EH (cell line): ENCODE data around the gene EDEM1.
A peak's percentile ranks its signal among the peaks of the same experiment; 100 is the strongest.

ENCODE experiments used
- DNase-seq: peaks from one replicate; pipeline ENCODE4 v3.0.0-alpha.2; 2015; ENCODE audit warnings: low read depth

EDEM1 gene

DNA sequence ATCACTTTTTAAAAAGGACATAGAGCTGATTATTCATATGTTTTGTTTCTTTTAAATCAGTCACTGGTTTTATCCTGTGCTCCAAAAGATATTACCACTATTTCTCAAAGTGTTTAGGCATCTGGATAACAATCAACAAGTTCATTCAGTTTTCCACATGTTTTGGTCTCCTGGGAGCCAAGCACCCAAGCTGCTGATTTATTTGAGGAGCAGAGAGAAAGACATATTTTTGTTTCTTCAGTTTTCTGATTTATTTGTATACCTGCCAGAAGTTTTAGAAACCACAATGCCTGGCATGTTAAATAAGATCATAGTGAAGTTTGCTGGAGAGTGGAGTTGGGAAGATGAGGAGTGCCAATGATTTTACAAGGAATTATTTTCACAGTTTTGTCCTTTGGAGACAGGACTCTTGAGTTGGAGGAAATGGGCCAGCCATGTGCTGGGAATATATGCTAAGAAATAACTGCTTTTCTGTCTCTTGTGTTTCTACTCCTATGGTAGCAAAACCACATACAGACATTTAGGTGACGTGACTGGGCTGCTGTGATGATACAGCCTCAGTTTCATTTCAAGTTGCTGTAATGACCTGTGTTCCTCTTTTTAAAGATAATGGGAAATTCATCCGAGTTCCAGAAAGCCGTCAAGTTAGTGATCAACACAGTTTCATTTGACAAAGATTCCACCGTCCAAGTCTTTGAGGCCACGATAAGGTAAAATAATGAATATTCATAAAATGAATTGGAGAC, 11.7 kb downstream of the EDEM1 start:
- DNase-seq, result no peak

DNA sequence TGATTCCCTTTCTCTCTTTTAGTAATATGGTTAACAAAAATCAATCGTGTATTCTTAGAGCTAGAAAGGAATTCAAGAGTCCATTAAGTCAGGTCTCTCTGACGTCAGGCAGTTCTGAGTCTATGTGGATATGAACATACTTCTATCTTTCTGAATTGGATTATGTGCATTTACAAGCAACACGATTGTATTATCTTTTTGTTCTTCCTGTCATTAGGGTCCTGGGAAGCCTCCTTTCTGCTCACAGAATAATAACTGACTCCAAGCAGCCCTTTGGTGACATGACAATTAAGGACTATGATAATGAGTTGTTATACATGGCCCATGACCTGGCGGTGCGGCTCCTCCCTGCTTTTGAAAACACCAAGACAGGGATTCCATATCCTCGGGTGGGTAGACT, 14.0 kb downstream of the EDEM1 start:
- no peak for DNase-seq

DNA sequence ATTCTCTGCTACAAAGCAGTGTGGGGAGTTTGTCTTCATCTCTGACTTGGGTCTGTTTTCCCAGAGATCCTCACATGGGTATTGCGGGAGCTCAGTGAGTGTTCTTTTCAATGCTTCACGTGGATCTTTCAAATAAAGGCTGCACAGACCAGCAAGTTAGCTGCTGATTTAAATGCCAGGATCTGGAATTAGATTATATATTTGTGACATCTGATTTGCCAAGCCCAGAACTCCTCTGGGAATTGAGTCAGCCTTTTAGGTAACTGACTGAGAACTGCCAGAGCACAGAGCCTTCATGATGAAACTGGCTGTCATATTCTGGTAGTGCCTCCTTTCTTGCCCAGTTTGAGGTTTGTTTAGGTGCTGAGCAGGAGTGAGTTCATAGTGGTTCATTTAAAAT, 14.7 kb downstream of the EDEM1 start:
- DNase-seq, result no peak

DNA sequence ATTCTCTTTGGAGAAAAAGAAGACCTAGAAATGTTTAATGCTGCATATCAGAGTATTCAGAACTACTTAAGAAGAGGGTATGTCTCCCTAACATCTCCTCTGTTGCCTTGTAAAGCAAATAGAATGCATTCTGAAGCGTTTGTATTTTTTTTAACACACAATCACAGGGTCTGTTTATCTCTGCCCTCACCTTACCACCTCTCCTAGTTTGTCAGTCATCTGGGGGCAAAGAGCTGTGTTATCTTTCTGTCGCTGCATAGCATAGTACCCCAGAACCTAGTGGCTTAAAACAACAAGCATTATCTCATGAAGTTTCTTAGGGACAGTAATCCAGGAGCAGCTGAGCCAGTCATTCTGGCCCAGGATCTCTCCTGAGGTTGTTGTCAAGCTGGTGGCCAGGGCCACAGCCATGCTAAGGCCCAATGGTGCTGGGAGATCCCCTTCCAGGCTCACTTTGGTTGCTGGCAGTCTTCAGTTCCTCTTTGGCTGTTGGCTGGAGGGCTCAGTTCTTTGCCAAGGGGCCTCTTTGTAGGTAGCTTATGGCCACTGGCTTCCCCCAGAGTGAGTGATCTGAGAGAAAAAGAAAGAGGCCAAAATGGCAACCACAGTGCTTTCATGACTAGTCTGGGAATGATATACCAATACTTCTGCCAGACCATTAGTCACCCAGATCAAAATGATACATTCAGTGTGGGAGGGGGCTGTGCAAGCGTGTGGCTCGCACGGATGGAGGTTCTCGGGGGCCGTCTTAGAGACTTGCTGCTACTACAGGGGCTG, 17.8 kb downstream of the EDEM1 start:
- DNase-seq, result no peak

DNA sequence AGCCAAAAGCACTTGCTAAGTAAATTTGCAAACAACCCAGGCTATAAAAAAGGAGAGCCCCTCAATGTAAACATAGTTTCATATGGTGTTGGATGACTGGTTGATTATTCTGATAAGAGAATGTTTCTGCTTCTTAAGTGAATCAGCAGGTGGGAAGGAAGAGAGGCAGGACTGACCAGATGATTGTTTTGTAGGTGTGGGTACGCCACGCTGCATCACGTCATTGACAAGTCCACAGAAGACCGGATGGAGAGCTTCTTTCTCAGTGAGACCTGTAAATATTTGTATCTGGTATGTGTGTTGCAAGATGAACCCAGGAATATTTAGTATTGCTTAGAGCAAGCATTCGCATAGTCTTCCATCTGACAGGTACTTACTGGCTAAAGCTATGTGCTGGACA, 23.4 kb downstream of the EDEM1 start:
- DNase-seq, result no peak

DNA sequence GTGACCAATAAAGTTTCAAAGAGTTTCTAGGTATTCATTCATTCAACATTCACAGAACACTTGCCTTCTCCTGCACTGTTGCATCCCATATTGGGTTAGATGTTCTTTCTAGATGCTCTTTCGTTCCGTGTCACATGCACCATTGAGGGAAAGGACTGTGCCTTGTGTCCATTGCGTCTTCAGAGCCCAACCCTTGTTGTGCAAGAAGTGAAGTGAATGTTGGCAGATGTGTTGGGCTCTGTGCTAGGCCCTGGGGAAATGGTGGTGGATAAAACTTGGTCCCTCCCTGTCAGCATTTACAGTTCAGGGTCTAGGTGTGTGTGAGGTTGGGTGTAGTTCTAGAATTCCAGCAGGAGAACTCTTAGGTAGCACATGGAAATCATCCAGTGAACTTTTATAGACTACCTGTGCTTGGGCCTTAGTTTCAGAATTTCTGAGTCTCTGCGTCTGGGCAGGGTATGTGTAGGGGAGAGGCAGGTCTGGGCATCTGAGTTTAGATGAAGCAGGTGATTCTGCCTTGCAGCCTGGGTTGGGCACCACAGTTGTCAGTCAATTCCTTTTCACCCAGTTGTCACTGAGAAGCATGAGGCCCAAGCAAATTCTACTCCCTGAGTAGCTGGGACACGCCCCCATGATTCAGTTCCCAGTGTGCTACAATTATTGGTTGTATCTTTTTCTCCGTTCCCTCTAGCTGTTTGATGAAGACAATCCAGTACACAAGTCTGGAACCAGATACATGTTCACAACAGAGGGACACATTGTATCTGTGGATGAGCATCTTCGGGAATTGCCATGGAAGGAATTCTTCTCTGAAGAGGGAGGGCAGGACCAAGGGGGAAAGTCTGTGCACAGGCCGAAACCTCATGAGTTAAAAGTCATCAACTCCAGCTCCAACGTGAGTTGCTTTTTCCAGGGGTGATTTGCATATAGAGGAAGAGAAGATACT, 25.4 kb downstream of the EDEM1 start:
- no peak for DNase-seq

DNA sequence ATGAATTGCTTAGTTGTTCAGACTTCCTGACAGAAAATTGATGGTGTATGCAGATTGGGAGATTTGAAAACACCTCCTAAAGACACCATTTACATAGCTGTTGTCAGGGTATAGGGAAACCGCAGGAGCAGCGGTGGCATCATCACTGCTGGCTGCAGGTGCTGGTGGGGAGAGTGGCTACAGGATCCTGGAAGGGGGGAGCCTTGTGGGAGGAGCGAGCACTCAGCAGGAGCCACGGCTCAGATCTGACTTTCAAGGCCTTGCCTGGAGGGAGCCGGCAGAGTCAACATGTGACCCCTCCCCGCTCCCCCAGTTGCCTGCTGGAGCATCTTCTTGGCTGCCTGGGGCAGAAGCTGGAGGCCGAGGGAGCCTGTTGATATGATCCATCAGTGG, 26.1 kb downstream of the EDEM1 start:
- DNase-seq, result no peak

DNA sequence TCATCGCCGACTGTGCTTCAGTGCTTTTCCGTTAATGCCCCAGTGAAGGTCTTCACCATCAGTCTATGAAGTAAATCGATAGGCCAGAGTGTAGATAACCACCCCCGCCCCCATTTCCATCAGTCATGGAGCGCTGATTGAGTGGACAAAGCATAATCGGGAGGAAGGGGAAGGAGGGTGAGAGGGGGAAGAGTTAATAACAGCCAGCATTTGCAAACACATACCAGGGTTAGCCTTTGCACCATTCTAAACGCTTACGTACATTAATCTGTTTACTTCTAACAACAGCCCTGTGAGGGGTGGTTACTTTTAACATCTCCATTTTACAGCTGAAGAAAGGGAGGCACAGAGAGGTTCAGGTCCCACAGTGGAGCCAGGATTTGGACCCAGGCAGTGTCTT, 26.8 kb downstream of the EDEM1 start:
- DNase-seq, result no peak

DNA sequence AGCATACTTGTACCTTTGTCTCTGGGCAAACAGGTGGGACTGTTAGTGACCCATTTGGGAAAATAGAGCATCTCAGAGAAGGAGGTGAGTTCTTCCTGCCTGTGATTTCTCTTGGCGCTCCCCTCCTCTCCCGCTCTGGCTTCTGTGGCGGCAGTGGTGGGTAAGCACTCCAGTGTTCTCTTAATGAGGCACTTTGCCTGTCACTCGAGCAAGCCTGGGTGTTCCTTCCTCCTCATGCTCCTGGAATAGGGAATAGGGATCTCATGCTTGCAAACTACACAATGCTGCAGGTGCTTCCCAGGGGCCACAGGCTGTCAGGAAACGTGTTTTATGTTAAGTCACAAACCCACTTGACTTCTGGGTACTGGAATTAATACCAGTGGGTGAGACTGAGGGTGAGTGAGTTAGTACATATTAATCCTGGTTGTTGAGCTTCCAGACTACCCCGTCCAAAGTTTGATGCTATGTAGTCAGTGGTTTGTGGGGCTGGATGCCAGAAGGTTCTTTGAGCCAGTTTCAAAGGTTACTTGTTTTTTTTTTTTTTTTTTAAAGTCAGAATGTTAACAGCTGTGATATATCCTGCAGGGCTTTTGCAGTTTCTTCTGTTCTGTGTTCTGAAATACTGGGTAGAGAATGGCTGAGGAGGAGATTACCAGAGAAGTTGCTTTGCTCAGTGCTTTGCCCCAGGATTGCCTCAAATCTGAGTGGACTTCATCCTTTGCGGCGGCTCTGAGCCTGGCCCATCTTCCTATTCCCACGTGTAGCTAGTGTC, 30.5 kb downstream of the EDEM1 start:
- no peak for DNase-seq

DNA sequence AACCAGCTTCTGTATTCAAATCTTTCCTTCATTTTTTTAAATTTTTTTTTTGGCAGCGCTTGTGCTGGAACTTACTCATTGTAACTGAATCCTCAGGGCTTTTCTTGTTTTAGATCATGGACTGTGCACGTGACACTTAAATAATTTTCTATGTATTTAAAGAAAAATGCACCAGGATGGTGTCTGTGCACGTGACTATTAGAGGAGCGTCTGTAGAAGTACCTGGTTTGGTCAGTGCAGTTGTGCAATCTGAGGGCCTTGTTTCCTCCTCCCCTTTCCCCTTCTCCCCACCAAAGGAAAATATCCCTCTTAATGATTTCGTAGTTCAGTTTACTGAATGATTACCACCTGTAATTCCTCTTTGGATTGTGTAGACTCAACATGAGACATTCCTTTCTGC, 31.3 kb downstream of the EDEM1 start:
- no peak for DNase-seq

DNA sequence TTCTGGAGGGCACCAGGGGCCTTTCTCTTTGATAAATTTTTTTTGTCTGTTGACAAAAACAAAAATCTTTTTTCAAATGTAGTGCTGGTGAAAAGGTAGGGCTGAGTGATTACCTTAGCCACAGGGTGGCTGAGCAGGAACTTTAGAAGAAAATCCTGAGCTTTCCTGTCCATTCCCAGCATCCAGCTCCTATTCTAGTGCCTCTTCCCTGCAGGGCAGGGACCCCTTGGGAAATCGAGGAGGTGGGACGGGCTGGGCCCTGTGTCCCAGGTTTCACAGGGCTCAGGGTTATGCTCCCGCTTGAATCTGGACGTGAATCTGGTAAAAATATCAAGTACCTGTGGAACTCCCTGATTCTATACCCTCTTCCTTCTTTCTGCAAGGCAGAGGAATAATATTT, 31.7 kb downstream of the EDEM1 start:
- DNase-seq, result no peak

DNA sequence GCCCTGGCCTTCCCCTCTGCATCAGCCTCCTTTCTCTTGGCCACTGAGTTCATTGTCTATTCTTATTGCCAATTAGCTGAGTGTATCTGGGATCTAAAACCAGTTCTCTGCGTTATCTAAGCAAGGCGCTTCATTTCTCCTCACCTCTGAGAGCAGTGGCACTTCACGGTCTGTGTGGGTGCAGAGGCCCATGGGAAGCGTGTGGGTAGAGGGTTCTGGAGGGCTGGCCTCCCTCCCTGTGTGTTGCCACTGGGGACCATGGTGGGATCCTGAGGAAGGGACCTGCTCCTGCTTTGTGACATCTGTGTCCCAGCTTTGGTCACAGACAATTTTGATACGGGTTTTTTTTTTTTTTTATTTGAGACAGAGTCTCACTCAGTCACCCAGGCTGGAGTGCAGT, 32.7 kb downstream of the EDEM1 start:
- DNase-seq, result no peak

DNA sequence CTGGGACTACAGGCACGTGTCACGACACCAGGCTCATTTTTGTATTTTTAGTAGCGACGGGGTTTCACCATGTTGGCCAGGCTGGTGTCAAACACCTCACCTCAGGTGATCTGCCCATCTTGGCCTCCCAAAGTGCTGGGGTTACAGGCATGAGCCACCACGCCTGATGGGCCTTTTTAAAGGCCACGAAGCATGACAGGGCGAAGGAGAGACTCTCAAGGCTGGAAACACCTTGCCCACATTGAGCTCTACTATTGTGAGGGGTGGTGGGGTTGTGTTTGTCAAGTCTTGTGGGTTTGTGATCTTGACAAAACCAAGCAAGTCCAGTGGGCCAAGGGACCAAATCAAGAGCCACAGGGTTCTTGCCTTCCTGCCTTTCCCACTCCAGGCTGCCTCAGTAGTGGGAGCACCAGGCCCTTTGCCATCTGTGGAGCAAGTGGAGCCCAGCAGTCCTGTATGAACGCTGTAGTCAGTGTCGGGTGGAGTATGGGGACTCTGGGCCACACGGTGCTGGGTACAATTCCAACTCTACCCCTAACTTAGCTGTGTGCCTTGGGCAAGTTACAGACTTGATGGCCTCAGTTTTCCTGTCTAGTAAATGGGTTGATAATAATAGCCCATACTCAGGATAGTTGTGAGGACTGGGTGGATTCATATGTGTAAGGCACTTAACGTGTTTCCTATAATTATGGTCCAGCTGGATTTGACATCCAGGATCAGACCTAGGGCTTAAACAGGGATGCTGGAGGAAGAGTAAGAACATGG, 33.3 kb downstream of the EDEM1 start:
- DNase-seq, result no peak

DNA sequence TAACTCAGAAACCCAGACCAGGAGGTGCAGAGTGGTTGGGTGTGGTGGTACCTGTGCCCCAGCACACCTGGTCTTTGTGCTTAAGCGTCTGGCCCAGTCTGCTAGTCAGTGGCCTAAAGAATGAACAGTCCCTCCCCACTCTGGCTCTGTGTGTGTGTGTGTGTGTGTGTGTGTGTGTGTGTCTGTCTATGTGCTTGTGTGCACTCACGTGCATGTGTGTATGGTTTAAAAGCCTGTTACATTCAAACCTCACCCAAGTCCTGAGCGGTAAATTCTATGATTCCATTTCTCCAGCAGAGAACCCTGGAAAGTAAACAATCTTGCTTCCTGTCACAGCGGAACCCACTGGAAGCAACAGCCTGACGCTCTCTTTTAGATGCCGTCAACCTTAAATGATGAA, 34.2 kb downstream of the EDEM1 start:
- no peak for DNase-seq

DNA sequence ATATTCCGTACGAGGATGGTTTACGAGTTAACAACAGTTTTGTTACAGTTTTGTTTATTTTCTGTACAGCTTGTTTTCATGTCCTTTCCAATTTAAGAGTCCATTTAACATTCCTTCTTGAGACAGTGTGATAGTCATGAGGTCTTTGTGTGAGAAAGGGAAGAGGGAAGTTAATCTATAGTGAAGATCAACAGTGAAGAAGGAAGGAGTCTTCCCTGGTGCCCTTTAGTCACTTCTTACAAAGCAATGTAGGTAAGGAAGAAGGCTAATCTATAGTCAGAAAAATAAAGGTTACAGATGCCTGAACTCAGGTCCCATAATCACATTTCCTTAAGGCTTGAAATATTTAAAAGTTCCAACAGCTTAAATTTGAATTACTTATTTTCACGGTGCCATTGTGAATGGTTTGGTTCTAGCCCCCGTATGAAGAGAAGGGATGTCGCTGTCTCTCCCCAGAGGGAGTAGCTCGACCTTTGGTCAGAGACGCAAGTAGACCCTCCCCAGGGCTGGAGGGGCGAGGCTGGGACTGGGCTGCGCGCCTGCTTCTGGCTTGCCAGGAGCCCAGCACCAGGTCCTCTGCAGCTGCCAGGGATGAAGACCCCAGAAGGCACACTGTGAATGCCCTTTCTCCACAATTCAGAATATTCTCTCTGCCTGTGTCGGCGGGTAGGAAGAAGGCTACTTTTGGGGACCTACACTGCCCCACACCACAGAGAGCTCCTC, 34.9 kb downstream of the EDEM1 start:
- DNase-seq, result no peak

DNA sequence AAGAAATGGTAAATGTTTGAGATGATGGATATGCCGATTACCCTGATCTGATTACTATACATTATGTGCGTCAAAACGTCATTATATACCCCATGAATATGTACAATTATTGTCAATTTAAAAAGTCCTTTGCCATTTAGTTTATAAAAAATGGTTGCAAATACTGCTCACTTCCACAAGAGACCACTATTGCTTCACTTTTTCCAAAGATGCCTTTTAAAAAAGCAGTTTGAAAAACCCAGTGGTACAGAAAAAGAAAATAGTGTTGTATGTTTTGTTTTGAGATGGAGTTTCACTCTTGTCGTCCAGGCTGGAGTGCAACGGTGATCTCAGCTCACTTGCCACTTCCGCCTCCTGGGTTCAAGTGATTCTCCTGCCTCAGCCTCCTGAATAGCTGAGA, 39.3 kb downstream of the EDEM1 start:
- peak; percentile 48 for DNase-seq

DNA sequence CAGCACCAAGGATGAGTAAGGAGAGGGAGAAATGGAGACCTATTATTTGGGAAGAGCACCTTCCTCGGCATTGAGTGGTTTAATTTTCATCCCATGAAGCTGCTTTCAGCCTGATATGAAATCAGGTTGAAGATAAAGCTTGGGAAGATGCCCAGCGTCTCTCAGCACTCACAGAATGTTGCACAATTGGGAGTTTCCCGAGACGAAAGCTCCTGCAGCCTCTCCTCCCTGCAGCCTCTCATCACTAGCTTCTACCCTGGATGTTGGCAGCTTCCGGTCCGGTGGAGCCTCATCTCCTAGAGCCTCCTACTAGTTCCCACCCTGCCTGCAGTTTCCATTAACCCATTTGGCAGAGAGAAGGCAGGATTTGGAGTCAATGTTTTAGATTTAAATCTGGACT, 40.3 kb downstream of the EDEM1 start:
- no peak for DNase-seq

DNA sequence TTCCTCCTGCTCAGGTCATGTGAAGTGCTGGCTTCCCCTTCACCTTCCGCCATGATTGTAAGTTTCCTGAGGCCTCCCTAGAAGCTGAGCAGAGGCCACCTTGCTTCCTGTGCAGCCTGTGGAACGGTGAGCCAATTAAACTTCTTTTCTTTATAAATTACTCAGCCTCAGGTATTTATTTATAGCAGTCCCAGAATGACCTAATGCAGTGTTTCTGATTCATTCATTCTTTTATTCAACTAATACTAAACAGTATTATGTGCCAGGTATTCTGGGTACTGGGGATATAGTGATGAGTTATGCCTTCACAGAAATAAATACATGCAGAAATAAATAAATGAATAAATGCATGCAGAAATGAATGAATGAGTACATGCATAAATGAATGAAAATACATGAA, 41.9 kb downstream of the EDEM1 start:
- no peak for DNase-seq

DNA sequence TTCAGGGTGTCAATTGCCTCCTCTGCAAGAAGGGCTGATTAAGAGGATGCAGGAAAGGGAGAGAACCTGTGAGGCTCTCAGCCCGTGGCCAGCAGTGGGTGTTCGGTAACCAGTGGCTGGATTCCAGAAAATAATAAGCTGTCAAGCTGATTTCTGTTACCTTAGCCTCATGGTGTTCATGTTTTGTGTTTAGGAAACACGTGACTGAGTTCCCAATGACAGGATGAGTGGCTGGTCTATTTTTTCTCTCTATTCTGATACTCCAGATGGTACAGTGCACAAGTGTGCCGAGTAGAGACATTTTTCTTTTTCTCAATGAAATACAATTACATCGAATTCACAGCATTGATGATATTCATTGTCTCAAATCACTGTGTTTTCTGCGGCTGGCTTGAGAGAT, 43.6 kb downstream of the EDEM1 start:
- DNase-seq, result no peak

DNA sequence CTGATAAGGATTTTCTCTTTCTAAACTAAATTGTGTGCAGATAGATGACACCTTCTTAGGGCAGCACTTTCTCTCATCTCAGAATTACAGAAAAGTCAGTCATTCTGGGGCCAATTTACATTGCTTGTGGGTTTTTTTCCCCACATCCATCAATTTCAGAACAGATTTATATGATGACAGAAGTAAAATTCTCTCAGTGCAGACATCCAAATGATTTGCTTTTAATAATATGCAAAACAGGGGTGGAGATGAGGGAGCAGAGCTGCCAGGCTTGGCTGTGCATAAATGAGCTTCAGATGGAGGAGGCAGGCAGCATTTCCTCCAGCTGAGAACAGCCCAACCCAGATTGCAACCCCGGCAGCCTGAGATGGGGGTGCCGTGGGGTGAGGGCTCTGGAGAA, 44.0 kb downstream of the EDEM1 start:
- DNase-seq, result no peak

DNA sequence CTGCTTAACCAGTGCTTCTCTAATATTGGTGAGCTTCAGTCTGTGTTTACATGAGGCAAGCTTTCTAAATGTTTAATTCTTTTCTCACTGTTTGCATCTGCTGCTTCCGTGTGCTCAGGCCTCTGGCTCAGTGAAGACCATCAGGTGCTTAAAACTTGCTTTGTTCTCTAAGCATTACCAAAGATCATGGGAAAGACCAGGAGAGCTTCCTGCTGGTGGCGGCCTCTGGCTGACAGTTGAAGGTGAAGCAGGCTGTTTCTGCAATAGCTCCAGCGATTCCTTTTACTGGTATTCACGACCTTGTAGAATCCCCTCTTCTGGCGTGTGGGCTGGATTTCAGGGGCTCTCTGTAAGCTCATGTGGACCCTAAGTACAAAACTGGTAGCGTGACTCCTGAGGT, 45.1 kb downstream of the EDEM1 start:
- no peak for DNase-seq
